ENCODE measurements around the gene DLGAP1. TPM values are rescaled to one million over a fixed set of nuclear protein-coding genes. Genes with fewer than 3 reads are reported as not detected.

Gene DLGAP1
- total RNA-seq, 1 experiment from 2014 or later: 23.0 TPM

GRCh38 chr18:3867864-3868311 is 587.2 kb downstream of the DLGAP1 start:
- TF ChIP-seq CREB1 (CRISPR knock-in tag; IDR thresholded peaks at IDR 0.05) (no peak), TEAD4 (CRISPR knock-in tag; IDR thresholded peaks at IDR 0.05) (no peak), ESRRA (CRISPR knock-in tag; IDR thresholded peaks at IDR 0.05; ENCODE audit: borderline replicate concordance) (no peak), FOXP4 (CRISPR knock-in tag; IDR thresholded peaks at IDR 0.05) (no peak), MYBL2 (CRISPR knock-in tag; IDR thresholded peaks at IDR 0.05) (no peak), NFYB (CRISPR knock-in tag; conservative IDR thresholded peaks at IDR 0.05; ENCODE audit: low read depth) (no peak), MAX (CRISPR knock-in tag; IDR thresholded peaks at IDR 0.05) (no peak), E2F4 (CRISPR knock-in tag; IDR thresholded peaks at IDR 0.05; ENCODE audit: borderline replicate concordance, low read depth) (no peak), ZBTB21 (CRISPR knock-in tag; IDR thresholded peaks at IDR 0.05; ENCODE audit: borderline replicate concordance) (no peak), EMX1 (CRISPR knock-in tag; IDR thresholded peaks at IDR 0.05) (no peak), ZBTB43 (CRISPR knock-in tag; IDR thresholded peaks at IDR 0.05) (no peak), CBFB (CRISPR knock-in tag; IDR thresholded peaks at IDR 0.05; ENCODE audit: low read depth) (no peak), AFF4 (CRISPR knock-in tag; IDR thresholded peaks at IDR 0.05; ENCODE audit: borderline replicate concordance) (no peak), ERG (CRISPR knock-in tag; IDR thresholded peaks at IDR 0.05) (no peak), JAZF1 (CRISPR knock-in tag; IDR thresholded peaks at IDR 0.05) (no peak)
- no peak overlapping the region; the same call in 1 of the 2 replicates for H3K27ac Mint-ChIP-seq

GRCh38 chr18:3867236-3867635 is 587.9 kb downstream of the DLGAP1 start:
- H3K4me3 Mint-ChIP-seq: no peak overlapping the region
- H3K9me3 Mint-ChIP-seq: no peaks in the 10 kb centered on the region
- DNase-seq (ENCODE audit: low spot score) (no peak), ATAC-seq (no peak)
- POLR2A ChIA-PET: no interaction called here
- CTCF ChIA-PET: interaction anchor here (1.2 to 4.7 kb wide), 4 partner anchors 96 to 273 kb away, joined by 5 to 123 read pairs (median 10); no protein-coding TSS in a partner anchor
- no peak for TF ChIP-seq RORB (CRISPR knock-in tag; IDR thresholded peaks at IDR 0.05)
- peak overlapping the region; percentile 51; the same call in 1 of the 2 replicates for H3K27ac Mint-ChIP-seq
- no peaks in the 10 kb centered on the region for H3K27me3 Mint-ChIP-seq (ENCODE audit: low read depth)
- peaks cover 18% of the 10 kb centered on the region for H3K4me1 Mint-ChIP-seq
- H3K36me3 Mint-ChIP-seq: no peaks in the 10 kb centered on the region

More at GRCh38 chr18:3867864-3868311, 587.2 kb downstream of the DLGAP1 start:
- POLR2A ChIA-PET: no interaction called here
- CTCF ChIA-PET: interaction anchor here (0.6 to 4.7 kb wide), 8 partner anchors 17 to 273 kb away, joined by 3 to 123 read pairs (median 10); no protein-coding TSS in a partner anchor
- Mint-ChIP-seq H3K9me3 (no peaks in the 10 kb centered on the region), H3K4me3 (no peak overlapping the region), H3K4me1 (peaks cover 24% of the 10 kb centered on the region), H3K36me3 (no peaks in the 10 kb centered on the region), H3K27me3 (ENCODE audit: low read depth) (no peaks in the 10 kb centered on the region)
- ATAC-seq: no peak
- no peak for DNase-seq (ENCODE audit: low spot score)

All from WTC11 (cell line).